NCI-H2171 treated with DMSO at 0.1 percent for 48 hours (cell line): Measurements from ENCODE around the gene CHD1L.
"Not testable (repeated sequence)": the region's sequence is repeated elsewhere in the genome, so short reads cannot be mapped to it uniquely, and the experiment has no call there.

Experiments used
- DNase-seq: peaks from one replicate; lab custom pipeline; 2025; lab: John Stamatoyannopoulos, UW

The CHD1L gene

GRCh38 chr1:147233903-147234302, 8.6 kb upstream of the CHD1L start:
- DNase-seq: not testable (repeated sequence)

GRCh38 chr1:147235822-147236221, 6.7 kb upstream of the CHD1L start:
- DNase-seq: no peak

GRCh38 chr1:147236448-147236847, 6.0 kb upstream of the CHD1L start:
- no peak for DNase-seq

- no peak for DNase-seq
Measured at GRCh38 chr1:147236959-147237791, 5.3 kb upstream of the CHD1L start.

- DNase-seq: no peak
Measured at GRCh38 chr1:147238053-147238902, 4.2 kb upstream of the CHD1L start.

- no peak for DNase-seq
Measured at GRCh38 chr1:147238925-147239820, 3.3 kb upstream of the CHD1L start.

- not testable (repeated sequence) for DNase-seq
Measured at GRCh38 chr1:147240131-147240721, 2.3 kb upstream of the CHD1L start.

- no peak for DNase-seq
Measured at GRCh38 chr1:147241934-147242448, 493 bp upstream of the CHD1L start.

- DNase-seq: peak; percentile 53
Measured at GRCh38 chr1:147243228-147243685, 773 bp downstream of the CHD1L start.

- DNase-seq: no peak
Measured at GRCh38 chr1:147243841-147244240, 1.4 kb downstream of the CHD1L start.

- no peak for DNase-seq
Measured at GRCh38 chr1:147245129-147245528, 2.6 kb downstream of the CHD1L start.

GRCh38 chr1:147245586-147246021, 3.1 kb downstream of the CHD1L start:
- DNase-seq: no peak

GRCh38 chr1:147246044-147246690, 3.7 kb downstream of the CHD1L start:
- DNase-seq: no peak

- DNase-seq: no peak
Measured at GRCh38 chr1:147246910-147247655, 4.6 kb downstream of the CHD1L start.

- no peak for DNase-seq
Measured at GRCh38 chr1:147247656-147248238, 5.3 kb downstream of the CHD1L start.

GRCh38 chr1:147252540-147252939, 10.1 kb downstream of the CHD1L start:
- no peak for DNase-seq

GRCh38 chr1:147260956-147261355, 18.5 kb downstream of the CHD1L start:
- DNase-seq: no peak

GRCh38 chr1:147264158-147264768, 21.8 kb downstream of the CHD1L start:
- no peak for DNase-seq

- no peak for DNase-seq
Measured at GRCh38 chr1:147266381-147266780, 23.9 kb downstream of the CHD1L start.
